Spleen (tissue), 7 donors: Measurements from ENCODE around the gene METTL6.
"Not testable (repeated sequence)": the region's sequence is repeated elsewhere in the genome, so short reads cannot be mapped to it uniquely, and the experiment has no call there.

Experiments used
- CTCF ChIP-seq, 11 experiments: fragments of 200-600 bp in 7 of 11; fragments of 450-650 bp in 4 of 11; sonication (generic) in 4 of 11; IDR thresholded peaks in 8 of 11; conservative IDR thresholded peaks in 3 of 11; 1 replicate in 7 of 11; 2 replicates in 4 of 11; pipeline versions ENCODE4 v1.4.0 to v1.8.0; 2016 to 2021; ENCODE audit warnings: antibody characterized with exemption in 11 of 11, inconsistent platforms in 4 of 11, mild to moderate bottlenecking in 1 of 11
- POLR2AphosphoS5 ChIP-seq, 3 donors: sonication (generic); formaldehyde crosslinking; IDR thresholded peaks; one replicate each; pipeline ENCODE4 v1.5.1; 2017; ENCODE audit warnings: antibody characterized with exemption in 3 of 3
- donor health status: DM: no; HTN: no; CAD: no; lungs with moderate emphysema.
- donor health status: DM: no; HTN: no; CAD: no.
- donor health status: DM: no; HTN: no; CAD: no.

- not testable (repeated sequence) for TF ChIP-seq CTCF (IDR thresholded peaks at IDR 0.05 in 8 of 11, conservative IDR thresholded peaks at IDR 0.05 in 3 of 11); POLR2AphosphoS5 (IDR thresholded peaks at IDR 0.05)
Observed at GRCh38 chr3:15393252-15393651, 34.1 kb downstream of the METTL6 start.
